B cell (primary cell): Measurements from ENCODE around the gene PODN.

Experiments
- CTCF ChIP-seq: fragments of 200-600 bp; IDR thresholded peaks from one replicate; pipeline ENCODE4 v1.8.0; 2022; ENCODE audit warnings: antibody characterized with exemption, mild to moderate bottlenecking
- EZH2 ChIP-seq: IDR thresholded peaks from 2 replicates; pipeline ENCODE4 v1.6.1; 2012; ENCODE audit warnings: borderline replicate concordance, low read depth, mild to moderate bottlenecking, moderate library complexity, low read length; ENCODE audit not compliant: insufficient read depth, poor library complexity, severe bottlenecking

GRCh38 chr1:53069663-53070327, 7.8 kb downstream of the PODN start:
- TF ChIP-seq CTCF (no peak), EZH2 (no peak)
